Muscle layer of duodenum (tissue), 2 donors: ENCODE data around the gene NOLC1.

ENCODE experiments used
- H3K27ac ChIP-seq: one replicate; pipeline ENCODE4 v1.7.0; 2013; ENCODE audit warnings: mild to moderate bottlenecking, low read length
- H3K27me3 ChIP-seq: one replicate; pipeline ENCODE4 v1.7.0; 2013; ENCODE audit warnings: low read depth, mild to moderate bottlenecking, control low read depth, low read length
- H3K36me3 ChIP-seq, 2 donors: one replicate each; pipeline ENCODE4 v1.7.0; 2013; ENCODE audit warnings: low read length in 2 of 2, control low read depth in 1 of 2, mild to moderate bottlenecking in 1 of 2; ENCODE audit not compliant: insufficient read depth in 2 of 2, control insufficient read depth in 1 of 2
- H3K4me1 ChIP-seq, 2 donors: one replicate each; pipeline ENCODE4 v1.7.0; 2013; ENCODE audit warnings: low read length in 2 of 2, mild to moderate bottlenecking in 2 of 2, control low read depth in 1 of 2, moderate library complexity in 1 of 2; ENCODE audit not compliant: insufficient read depth in 2 of 2, control insufficient read depth in 1 of 2
- H3K4me3 ChIP-seq, 2 donors: one replicate each; pipeline ENCODE4 v1.7.0; 2013; ENCODE audit warnings: low read length in 2 of 2, low read depth in 1 of 2, mild to moderate bottlenecking in 1 of 2
- H3K9me3 ChIP-seq, 2 donors: one replicate each; pipeline ENCODE4 v1.7.0; 2013; ENCODE audit warnings: low read length in 2 of 2, control low read depth in 1 of 2, mild to moderate bottlenecking in 1 of 2; ENCODE audit not compliant: control insufficient read depth in 1 of 2
- donor health status: healthy.

The NOLC1 gene

GRCh38 chr10:102115775-102116174 lies 36.4 kb upstream of the NOLC1 start:
- no peaks in the 10 kb centered on the region for H3K9me3 ChIP-seq
- peak overlapping the region; percentile 72 for H3K27ac ChIP-seq
- no peaks in the 10 kb centered on the region for H3K27me3 ChIP-seq
- peaks cover 41 to 65% of the 10 kb centered on the region in 2 donors for H3K4me1 ChIP-seq
- peaks cover 6 to 8% of the 10 kb centered on the region in 2 donors for H3K36me3 ChIP-seq
- peak overlapping the region; percentile 60 to 67 for H3K4me3 ChIP-seq

- peaks cover 43 to 65% of the 10 kb centered on the region in 2 donors for H3K4me1 ChIP-seq
- H3K4me3 ChIP-seq, result peak overlapping the region in 1 of 2 donors; percentile 83
- peaks cover 0 to 3% of the 10 kb centered on the region in 2 donors for H3K36me3 ChIP-seq
- peak overlapping the region; percentile 39 for H3K27ac ChIP-seq
- H3K9me3 ChIP-seq, result no peaks in the 10 kb centered on the region
- no peaks in the 10 kb centered on the region for H3K27me3 ChIP-seq
These were observed 35.5 kb upstream of the NOLC1 start for GRCh38 chr10:102116656-102117055.

GRCh38 chr10:102117391-102118159 lies 34.6 kb upstream of the NOLC1 start:
- peaks cover 43 to 59% of the 10 kb centered on the region in 2 donors for H3K4me1 ChIP-seq
- peaks cover 0 to 3% of the 10 kb centered on the region in 2 donors for H3K36me3 ChIP-seq
- no peaks in the 10 kb centered on the region for H3K27me3 ChIP-seq
- H3K4me3 ChIP-seq, result peak overlapping the region; percentile 70 to 83
- no peaks in the 10 kb centered on the region for H3K9me3 ChIP-seq
- H3K27ac ChIP-seq, result peak overlapping the region; percentile 85

- peak overlapping the region; percentile 85 for H3K27ac ChIP-seq
- H3K4me1 ChIP-seq, result peaks cover 34 to 46% of the 10 kb centered on the region in 2 donors
These were observed 33.3 kb upstream of the NOLC1 start for GRCh38 chr10:102118867-102119266.

GRCh38 chr10:102119417-102120141 lies 32.6 kb upstream of the NOLC1 start:
- no peaks in the 10 kb centered on the region for H3K9me3 ChIP-seq

More at GRCh38 chr10:102118867-102119266, 33.3 kb upstream of the NOLC1 start:
- Histone ChIP-seq H3K4me3 (peak overlapping the region; percentile 70 to 83), H3K9me3 (no peaks in the 10 kb centered on the region), H3K36me3 (peaks cover 0 to 3% of the 10 kb centered on the region in 2 donors), H3K27me3 (no peaks in the 10 kb centered on the region)

GRCh38 chr10:102120142-102120990 lies 31.8 kb upstream of the NOLC1 start, which contains the start of gene LDB1:
Gene LDB1, minus strand, starts transcription at chr10:102120368. Its CDS starts 258 bp downstream, at chr10:102120110.
- H3K9me3 ChIP-seq, result no peaks in the 10 kb centered on the region
- peaks cover 0 to 3% of the 10 kb centered on the region in 2 donors for H3K36me3 ChIP-seq
- H3K27me3 ChIP-seq, result no peaks in the 10 kb centered on the region
- peak within 1 kb of the TSS; percentile 83 to 88 for H3K4me3 ChIP-seq
- peak within 1 kb of the TSS; percentile 85 for H3K27ac ChIP-seq
- H3K4me1 ChIP-seq, result peaks cover 30 to 37% of the 10 kb centered on the region in 2 donors

More at GRCh38 chr10:102119417-102120141, 32.6 kb upstream of the NOLC1 start:
- H3K27ac ChIP-seq, result peak overlapping the region; percentile 85
- H3K36me3 ChIP-seq, result peaks cover 0 to 3% of the 10 kb centered on the region in 2 donors
- H3K27me3 ChIP-seq, result no peaks in the 10 kb centered on the region
- H3K4me3 ChIP-seq, result peak overlapping the region; percentile 70 to 83
- H3K4me1 ChIP-seq, result peaks cover 34 to 42% of the 10 kb centered on the region in 2 donors

GRCh38 chr10:102120991-102121738 lies 31.0 kb upstream of the NOLC1 start:
- H3K4me3 ChIP-seq, result peak overlapping the region; percentile 83 to 88
- peaks cover 0 to 3% of the 10 kb centered on the region in 2 donors for H3K36me3 ChIP-seq
- no peaks in the 10 kb centered on the region for H3K9me3 ChIP-seq
- H3K27ac ChIP-seq, result peak overlapping the region; percentile 83
- H3K27me3 ChIP-seq, result no peaks in the 10 kb centered on the region
- H3K4me1 ChIP-seq, result peaks cover 27 to 29% of the 10 kb centered on the region in 2 donors

GRCh38 chr10:102121739-102122372 lies 30.3 kb upstream of the NOLC1 start:
- Histone ChIP-seq H3K4me1 (peaks cover 22 to 23% of the 10 kb centered on the region in 2 donors), H3K27me3 (no peaks in the 10 kb centered on the region), H3K4me3 (peak overlapping the region; percentile 83 to 88), H3K9me3 (no peaks in the 10 kb centered on the region), H3K27ac (peak overlapping the region; percentile 83), H3K36me3 (peaks cover 0 to 3% of the 10 kb centered on the region in 2 donors)

GRCh38 chr10:102122450-102122849 lies 29.7 kb upstream of the NOLC1 start:
- Histone ChIP-seq H3K27me3 (no peaks in the 10 kb centered on the region), H3K36me3 (peaks cover 0 to 3% of the 10 kb centered on the region in 2 donors), H3K4me1 (peaks cover 16 to 17% of the 10 kb centered on the region in 2 donors), H3K4me3 (no peak overlapping the region), H3K9me3 (no peaks in the 10 kb centered on the region), H3K27ac (peak overlapping the region; percentile 83)

GRCh38 chr10:102123223-102123622 lies 29.0 kb upstream of the NOLC1 start:
- no peak overlapping the region for H3K27ac ChIP-seq
- no peak overlapping the region for H3K4me3 ChIP-seq
- no peaks in the 10 kb centered on the region for H3K27me3 ChIP-seq
- H3K36me3 ChIP-seq, result peaks cover 0 to 3% of the 10 kb centered on the region in 2 donors
- H3K9me3 ChIP-seq, result no peaks in the 10 kb centered on the region
- H3K4me1 ChIP-seq, result peaks cover 9 to 10% of the 10 kb centered on the region in 2 donors
